Omental fat pad (tissue), 4 donors: ENCODE measurements around the gene TIGAR. TPM values are rescaled to one million over a fixed set of nuclear protein-coding genes. Genes with fewer than 3 reads are reported as not detected.

Experiments
- ATAC-seq: fragments of 150-250 bp; one replicate; pipeline ENCODE4 v1.9.1; 2016; ENCODE audit warnings: mild to moderate bottlenecking, moderate library complexity; ENCODE audit not compliant: low FRiP score
- DNase-seq: peaks from one replicate; pipeline ENCODE4 v3.0.0-alpha.2; 2019; ENCODE audit warnings: low spot score
- total RNA-seq, 4 donors: library from RNA; depleted of rRNA; stranded (reverse); fragments of >200 nt; gene quantifications; one replicate each; pipeline ENCODE4 v1.1.0, GENCODE V29; 2016
- TF ChIP-seq, protein P1 (sequence below), 3 donors: fragments of 450-650 bp; IDR thresholded peaks; one replicate each; pipeline ENCODE4 v1.5.1; 2016 to 2017; ENCODE audit warnings: antibody characterized with exemption in 3 of 3, mild to moderate bottlenecking in 3 of 3, moderate library complexity in 2 of 3

Gene TIGAR
- total RNA-seq, 4 donors from 2014 or later, result 4.2 to 13.5 (median 5.3) TPM

DNA sequence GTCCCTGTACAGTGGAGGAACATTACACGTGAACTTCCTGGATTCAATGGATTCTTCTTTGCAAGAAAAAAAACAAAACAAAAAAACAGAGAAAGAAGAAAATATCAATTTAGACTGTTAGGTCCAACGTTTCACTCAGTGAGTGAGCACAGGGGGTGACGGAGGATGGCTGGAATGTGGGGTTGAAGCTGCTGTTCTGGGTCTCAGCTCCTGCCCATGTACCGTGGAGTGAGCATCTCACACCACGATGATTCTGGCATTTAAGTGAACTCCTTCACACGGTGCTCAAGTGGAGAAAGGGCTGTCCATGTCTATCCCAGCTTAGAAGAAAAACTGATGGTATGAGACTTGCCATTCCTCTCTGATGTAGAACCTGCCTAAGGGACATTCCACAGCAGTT lies 24.3 kb upstream of the TIGAR start:
- no peak for ATAC-seq
- no peak for DNase-seq
- TF ChIP-seq, protein P1, sequence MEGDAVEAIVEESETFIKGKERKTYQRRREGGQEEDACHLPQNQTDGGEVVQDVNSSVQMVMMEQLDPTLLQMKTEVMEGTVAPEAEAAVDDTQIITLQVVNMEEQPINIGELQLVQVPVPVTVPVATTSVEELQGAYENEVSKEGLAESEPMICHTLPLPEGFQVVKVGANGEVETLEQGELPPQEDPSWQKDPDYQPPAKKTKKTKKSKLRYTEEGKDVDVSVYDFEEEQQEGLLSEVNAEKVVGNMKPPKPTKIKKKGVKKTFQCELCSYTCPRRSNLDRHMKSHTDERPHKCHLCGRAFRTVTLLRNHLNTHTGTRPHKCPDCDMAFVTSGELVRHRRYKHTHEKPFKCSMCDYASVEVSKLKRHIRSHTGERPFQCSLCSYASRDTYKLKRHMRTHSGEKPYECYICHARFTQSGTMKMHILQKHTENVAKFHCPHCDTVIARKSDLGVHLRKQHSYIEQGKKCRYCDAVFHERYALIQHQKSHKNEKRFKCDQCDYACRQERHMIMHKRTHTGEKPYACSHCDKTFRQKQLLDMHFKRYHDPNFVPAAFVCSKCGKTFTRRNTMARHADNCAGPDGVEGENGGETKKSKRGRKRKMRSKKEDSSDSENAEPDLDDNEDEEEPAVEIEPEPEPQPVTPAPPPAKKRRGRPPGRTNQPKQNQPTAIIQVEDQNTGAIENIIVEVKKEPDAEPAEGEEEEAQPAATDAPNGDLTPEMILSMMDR (IDR thresholded peaks at IDR 0.05), result no peak

DNA sequence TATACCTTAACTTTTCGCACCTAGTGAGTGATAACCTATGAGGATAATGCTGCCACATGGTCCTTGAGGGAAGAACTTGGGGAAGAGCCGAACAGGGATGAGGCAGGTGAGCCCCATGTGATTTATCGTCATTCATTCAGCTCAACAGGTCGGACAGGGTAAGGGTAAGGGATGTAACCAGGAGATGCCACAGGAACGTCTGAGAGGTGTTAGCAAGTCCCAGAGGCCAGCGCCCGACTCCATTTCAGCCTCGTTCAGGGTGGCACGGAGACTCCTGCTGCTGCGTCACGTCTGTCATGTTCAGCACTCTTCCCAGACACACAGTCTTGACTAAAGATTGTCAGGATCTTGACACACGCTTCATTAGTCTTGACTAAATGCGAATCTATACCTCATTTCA lies 23.4 kb upstream of the TIGAR start:
- ATAC-seq, result no peak
- DNase-seq, result no peak
- TF ChIP-seq, protein P1 (IDR thresholded peaks at IDR 0.05), result no peak

DNA sequence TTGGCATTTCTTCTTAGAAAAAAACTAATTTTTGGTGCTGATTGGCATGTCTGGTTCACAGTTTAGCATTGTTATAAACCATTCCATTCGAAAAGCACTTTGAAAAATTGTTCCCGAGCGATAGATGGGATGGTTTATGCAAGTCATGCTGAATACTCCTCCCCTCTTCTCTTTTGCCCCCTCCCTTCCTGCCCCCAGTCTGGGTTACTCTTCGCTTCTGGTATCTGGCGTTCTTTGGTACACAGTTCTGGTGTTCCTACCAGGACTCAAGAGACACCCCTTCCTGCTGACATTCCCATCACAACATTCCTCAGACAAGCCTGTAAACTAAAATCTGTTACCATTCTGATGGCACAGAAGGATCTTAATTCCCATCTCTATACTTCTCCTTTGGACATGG lies 20.1 kb upstream of the TIGAR start:
- TF ChIP-seq, protein P1 (IDR thresholded peaks at IDR 0.05), result no peak
- DNase-seq, result no peak
- no peak for ATAC-seq

DNA sequence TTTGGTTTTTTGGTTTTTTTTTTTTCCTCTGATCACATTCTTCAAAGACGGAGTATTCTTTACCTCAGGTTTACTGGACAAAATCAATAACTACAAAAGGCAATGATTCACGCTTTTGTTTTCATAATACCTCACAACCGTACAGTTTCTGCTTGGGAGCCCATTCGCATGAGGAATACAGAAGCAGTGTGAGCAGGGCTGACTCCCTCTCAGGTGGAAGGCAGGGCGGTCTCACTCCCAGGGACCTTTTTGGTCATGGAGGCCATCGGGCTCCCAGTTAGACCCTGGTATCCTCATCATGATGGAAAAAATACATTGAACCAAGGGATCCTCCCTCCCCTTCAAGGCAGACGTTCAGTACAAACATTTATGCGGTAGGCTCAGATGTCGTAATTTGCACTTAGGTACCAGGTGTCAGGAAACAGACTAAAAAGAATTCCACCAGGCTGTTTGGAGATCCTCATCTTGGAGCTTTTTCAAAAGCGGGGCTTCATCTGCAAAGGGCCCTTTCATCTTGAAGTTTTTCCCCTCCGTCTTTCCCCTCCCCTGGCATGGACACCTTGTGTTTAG lies 19.0 kb upstream of the TIGAR start:
- DNase-seq, result no peak
- TF ChIP-seq, protein P1 (IDR thresholded peaks at IDR 0.05), result no peak
- ATAC-seq, result no peak

DNA sequence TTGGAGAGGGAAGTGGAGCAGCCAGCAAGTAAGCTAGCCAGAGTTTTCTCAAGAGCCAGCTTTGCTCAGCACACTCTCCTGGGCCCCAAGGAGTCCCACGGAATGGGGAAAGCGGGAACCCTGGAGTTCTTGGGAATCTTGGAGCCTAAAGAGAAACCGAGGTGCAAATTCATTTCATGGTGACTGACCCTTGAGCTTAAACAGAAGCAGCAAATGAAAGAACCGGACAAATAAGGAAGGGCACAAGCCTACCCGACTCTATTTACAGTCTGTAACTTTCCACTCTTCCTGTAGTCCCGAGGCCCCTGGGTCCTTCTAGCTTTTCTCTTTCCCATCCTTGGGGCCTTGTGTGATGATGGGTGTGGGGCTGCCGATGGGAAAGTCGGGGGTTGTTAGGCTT lies 18.1 kb upstream of the TIGAR start:
- TF ChIP-seq, protein P1 (IDR thresholded peaks at IDR 0.05), result no peak
- DNase-seq, result no peak
- no peak for ATAC-seq

DNA sequence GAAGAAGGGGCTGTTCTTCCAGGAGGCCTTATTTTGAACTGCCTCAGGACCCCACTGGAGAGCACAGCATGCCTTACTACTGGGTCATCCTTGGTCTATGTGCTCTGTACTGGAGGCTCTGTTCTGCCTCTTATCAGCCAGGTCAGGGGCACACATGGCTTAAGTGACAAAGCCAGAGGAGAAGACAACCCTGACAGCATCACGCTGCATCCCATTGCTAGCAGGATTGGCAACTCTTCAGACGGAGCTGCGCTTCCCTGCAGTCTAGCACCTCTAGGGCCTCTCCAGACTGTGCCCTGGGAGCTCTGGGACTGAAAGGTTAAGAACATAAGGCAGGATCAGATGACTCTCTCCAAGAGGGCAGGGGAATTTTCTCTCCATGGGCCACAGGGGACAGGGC lies 17.3 kb upstream of the TIGAR start:
- TF ChIP-seq, protein P1 (IDR thresholded peaks at IDR 0.05), result no peak
- no peak for ATAC-seq
- DNase-seq, result no peak

DNA sequence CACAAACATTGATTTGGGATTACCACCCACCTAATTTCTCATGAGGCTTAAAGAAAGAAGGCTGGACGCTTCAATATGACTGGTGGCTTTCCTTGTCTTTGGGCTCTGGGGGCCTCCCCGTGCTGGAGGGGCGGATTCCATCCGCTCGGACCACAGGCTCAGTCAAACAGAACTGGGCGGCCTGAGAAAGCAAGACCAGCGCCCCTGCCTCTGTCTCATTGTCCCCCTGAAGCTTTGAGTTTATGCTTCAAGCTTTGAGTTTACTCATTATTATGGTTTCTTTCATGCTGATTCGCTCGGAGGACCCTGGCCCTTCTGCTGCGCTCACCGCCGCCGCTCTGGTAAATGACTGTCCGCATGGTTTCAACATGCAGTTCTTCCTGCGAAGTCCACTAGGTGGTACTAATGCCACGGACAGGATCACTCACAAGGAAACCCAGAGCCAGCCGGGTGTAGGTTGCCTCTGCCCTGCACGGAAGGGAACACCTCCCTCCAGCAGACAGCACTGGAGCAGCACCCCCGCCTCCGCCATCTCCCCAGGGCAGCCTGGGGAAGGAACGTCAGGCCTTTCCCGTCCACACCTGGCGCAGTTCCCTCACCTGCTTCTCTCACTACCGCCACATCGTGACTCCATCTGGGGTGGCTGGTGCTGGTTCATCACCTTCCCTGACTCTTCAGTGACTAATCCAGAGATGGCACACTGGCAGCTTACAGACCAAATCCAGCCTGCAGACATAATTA lies 13.2 kb upstream of the TIGAR start:
- ATAC-seq, result peak; percentile 97
- peak; percentile 28 for DNase-seq
- TF ChIP-seq, protein P1 (IDR thresholded peaks at IDR 0.05), result peak in 1 of 3 donors; percentile 11
